ENCODE data around the gene ABCD2. TPM values are rescaled to one million over a fixed set of nuclear protein-coding genes. Genes with fewer than 3 reads are reported as not detected.
"Not testable (repeated sequence)": the region's sequence is repeated elsewhere in the genome, so short reads cannot be mapped to it uniquely, and the experiment has no call there.

ABCD2 gene
- total RNA-seq, 1 donor from 2014 or later = not detected

- TF ChIP-seq CTCF (conservative IDR thresholded peaks at IDR 0.05; ENCODE audit: low read depth, low read length) = no peak
- H3K4me3 ChIP-seq (ENCODE audit: low read depth, low read length) = no peak overlapping the region
- DNase-seq (ENCODE audit: low read depth) = no peak
These were observed 14.1 kb downstream of the ABCD2 start for GRCh38 chr12:39605501-39605900.

DNA sequence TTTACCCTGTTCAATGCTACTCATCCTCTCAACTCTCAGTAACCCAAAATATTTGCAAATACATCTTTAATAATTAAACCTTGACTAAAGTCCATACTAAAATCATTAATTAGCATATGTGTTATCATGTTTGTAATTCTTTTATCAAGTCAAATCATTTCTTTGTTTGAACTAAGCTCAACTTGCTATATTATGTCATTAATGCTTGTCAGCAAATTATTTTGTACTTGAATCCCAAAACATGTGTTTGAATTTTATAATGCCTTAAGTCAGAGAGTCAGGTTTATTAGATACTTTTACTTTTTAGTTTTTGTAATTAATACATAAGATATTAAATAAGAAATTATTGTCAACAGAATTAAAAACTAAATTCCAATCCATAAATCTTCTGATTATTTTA, 16.5 kb downstream of the ABCD2 start:
- no peak for DNase-seq (ENCODE audit: low read depth)
- TF ChIP-seq CTCF (conservative IDR thresholded peaks at IDR 0.05; ENCODE audit: low read depth, low read length) = no peak
- no peak overlapping the region for H3K4me3 ChIP-seq (ENCODE audit: low read depth, low read length)

DNA sequence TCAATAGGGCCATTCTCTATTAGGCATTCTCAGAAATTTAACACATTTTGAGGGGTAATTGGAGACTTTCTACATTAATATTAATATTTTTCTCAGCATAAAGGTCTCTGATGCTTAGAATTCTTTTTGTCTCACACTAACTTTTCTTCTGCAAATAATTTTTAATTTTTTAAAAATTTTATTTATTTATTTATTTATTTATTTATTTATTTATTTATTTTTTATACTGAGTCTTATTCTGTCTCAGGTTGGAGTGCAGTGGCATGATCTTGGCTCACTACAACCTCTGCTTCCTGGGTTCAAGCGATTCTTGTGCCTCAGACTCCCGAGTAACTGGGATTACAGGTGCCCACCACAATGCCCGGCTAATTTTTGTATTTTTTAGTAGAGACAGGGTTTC, 17.7 kb downstream of the ABCD2 start:
- not testable (repeated sequence) for H3K4me3 ChIP-seq (ENCODE audit: low read depth, low read length); DNase-seq (ENCODE audit: low read depth)

DNA sequence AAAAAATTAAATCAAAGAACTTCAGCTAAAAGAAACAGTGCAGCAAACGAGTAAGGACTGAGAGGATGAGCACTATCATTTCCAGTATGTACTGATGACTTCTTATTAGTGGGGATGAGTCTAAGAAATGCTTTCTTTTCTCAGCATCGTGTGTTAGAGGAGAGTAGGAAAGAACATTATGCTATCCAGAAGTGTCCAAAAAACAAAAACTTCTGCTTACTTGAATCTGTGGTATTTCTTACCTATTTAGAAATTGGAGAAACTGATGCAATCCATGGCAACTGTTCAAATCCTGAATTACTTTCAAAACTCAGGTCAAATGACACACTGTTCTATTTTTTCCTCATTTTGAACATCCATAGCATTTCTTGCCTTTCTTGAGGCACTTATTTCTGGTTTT, 23.7 kb downstream of the ABCD2 start:
- no peak overlapping the region for H3K4me3 ChIP-seq (ENCODE audit: low read depth, low read length)
- no peak for TF ChIP-seq CTCF (conservative IDR thresholded peaks at IDR 0.05; ENCODE audit: low read depth, low read length)
- DNase-seq (ENCODE audit: low read depth) = no peak

DNA sequence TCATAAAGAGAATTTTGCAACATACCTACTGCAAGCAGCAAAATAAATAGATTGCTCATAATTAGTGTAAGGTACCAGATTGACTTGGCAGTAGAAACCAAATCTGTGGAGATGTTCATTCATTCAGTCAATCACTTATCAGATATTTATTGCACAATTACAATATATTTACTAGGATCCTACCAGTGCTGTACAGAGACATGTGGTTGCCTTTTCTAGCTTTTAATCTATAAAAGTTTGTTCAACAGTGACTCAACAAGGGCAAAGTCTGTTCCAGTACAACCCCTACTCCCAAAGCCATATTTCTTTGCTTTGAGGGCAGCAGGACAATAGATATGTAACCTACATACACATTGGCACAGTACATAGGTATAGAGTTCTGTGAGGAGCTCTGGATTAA, 27.3 kb downstream of the ABCD2 start:
- TF ChIP-seq CTCF (conservative IDR thresholded peaks at IDR 0.05; ENCODE audit: low read depth, low read length) = no peak
- no peak for DNase-seq (ENCODE audit: low read depth)
- H3K4me3 ChIP-seq (ENCODE audit: low read depth, low read length) = no peak overlapping the region

GRCh38 chr12:39588348-39588747, 31.3 kb downstream of the ABCD2 start:
- no peak for DNase-seq (ENCODE audit: low read depth)
- no peak overlapping the region for H3K4me3 ChIP-seq (ENCODE audit: low read depth, low read length)
- no peak for TF ChIP-seq CTCF (conservative IDR thresholded peaks at IDR 0.05; ENCODE audit: low read depth, low read length)

- DNase-seq (ENCODE audit: low read depth) = no peak
- no peak overlapping the region for H3K4me3 ChIP-seq (ENCODE audit: low read depth, low read length)
- peak; percentile 60 for TF ChIP-seq CTCF (conservative IDR thresholded peaks at IDR 0.05; ENCODE audit: low read depth, low read length)
These were observed 32.4 kb downstream of the ABCD2 start for GRCh38 chr12:39587225-39587624.

- no peak overlapping the region for H3K4me3 ChIP-seq (ENCODE audit: low read depth, low read length)
- no peak for DNase-seq (ENCODE audit: low read depth)
- TF ChIP-seq CTCF (conservative IDR thresholded peaks at IDR 0.05; ENCODE audit: low read depth, low read length) = no peak
These were observed 32.8 kb downstream of the ABCD2 start for GRCh38 chr12:39586816-39587215.
